SHP77 (cell line): ENCODE data around the gene LYPD1.

Experiments used
- DNase-seq, 2 experiments: peaks; one replicate each; lab custom pipeline; 2025; lab: John Stamatoyannopoulos, UW

The LYPD1 gene

GRCh38 chr2:132595186-132595585 lies 74.8 kb downstream of the LYPD1 start:
- DNase-seq, result no peak
